ENCODE results near the gene PDF.
"Not testable (repeated sequence)": the region's sequence is repeated elsewhere in the genome, so short reads cannot be mapped to it uniquely, and the experiment has no call there.

Gene PDF

GRCh38 chr16:69318177-69318910, 12.0 kb downstream of the PDF start:
- in situ Hi-C loops (cut with HindIII; ENCODE audit: low sequenced_read_pairs), result no loop called here

- in situ Hi-C loops (cut with HindIII; ENCODE audit: low sequenced_read_pairs), result no loop called here
Observed at GRCh38 chr16:69316595-69317034, 13.8 kb downstream of the PDF start.

DNA sequence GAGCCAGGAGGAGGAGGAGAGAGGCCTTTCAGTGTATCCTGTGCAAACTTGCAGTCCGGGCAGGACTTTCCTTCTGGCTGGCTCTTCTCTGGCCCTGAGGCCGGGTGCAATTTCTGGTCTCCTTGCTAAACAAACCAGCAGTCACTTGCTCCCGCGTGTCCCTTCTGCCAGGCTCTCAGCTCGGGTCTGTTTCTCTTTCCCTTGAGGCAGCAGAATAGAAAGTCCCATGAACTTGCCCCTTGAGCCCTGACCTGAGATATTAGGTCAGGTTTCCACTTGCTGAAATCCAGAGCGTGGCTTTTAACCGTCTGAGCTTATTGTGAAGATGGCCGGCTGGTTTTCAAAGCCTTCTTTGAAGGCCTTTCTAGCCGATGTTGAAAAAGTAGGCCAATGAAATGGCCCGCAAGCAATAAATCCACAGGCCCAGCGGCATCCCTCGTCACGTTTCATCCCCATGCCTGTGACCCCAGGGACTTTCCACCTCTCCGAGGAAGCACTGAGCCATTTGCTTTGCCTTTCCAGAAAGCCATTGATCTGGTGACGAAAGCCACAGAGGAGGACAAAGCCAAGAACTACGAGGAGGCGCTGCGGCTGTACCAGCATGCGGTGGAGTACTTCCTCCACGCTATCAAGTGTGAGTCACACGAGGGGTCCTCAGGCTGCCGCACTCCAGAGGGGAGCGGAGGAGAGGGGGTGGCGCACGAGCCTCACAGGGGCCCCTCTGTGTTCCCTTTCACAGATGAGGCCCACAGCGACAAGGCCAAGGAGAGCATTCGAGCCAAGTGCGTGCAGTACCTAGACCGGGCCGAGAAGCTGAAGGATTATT, 14.7 kb downstream of the PDF start:
- in situ Hi-C loops (cut with HindIII; ENCODE audit: low sequenced_read_pairs), result no loop called here

DNA sequence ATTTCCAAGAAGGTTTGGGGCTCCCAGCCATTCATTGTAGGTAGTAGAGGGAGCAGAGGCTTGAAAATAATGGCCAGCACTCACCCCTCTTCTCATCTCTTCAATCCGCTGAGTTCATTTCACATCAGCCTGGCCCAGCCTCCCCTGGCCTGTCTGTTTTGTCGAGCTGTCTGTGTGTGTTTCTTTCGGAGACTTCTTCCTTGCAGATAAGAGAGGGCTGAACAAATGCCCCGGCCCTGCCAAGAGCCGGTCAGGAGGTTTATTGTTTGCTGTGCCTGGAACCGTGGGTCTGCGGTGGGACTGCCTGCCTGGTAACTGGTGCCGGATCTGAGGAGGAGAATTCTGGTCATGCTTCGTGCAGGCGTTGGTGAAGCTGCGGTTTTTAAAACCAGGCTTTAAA, 15.9 kb downstream of the PDF start:
- in situ Hi-C loops (cut with HindIII; ENCODE audit: low sequenced_read_pairs), result no loop called here

GRCh38 chr16:69313469-69313868, 16.9 kb downstream of the PDF start:
- in situ Hi-C loops (cut with HindIII; ENCODE audit: low sequenced_read_pairs), result no loop called here

- in situ Hi-C loops (cut with HindIII; ENCODE audit: low sequenced_read_pairs), result no loop called here
Observed at GRCh38 chr16:69311533-69312387, 18.6 kb downstream of the PDF start.

- in situ Hi-C loops (cut with HindIII; ENCODE audit: low sequenced_read_pairs), result no loop called here
Observed at GRCh38 chr16:69310653-69311532, 19.5 kb downstream of the PDF start, which contains the start of gene VPS4A. Gene VPS4A (plus strand): TSS chr16:69311350. CDS start chr16:69311512, 162 bp downstream.

GRCh38 chr16:69309316-69309715, 21.1 kb downstream of the PDF start:
- in situ Hi-C loops (cut with HindIII; ENCODE audit: low sequenced_read_pairs), result loop anchor here (10.0 kb wide), 1 partner anchor 145 kb away; no protein-coding TSS in a partner anchor

DNA sequence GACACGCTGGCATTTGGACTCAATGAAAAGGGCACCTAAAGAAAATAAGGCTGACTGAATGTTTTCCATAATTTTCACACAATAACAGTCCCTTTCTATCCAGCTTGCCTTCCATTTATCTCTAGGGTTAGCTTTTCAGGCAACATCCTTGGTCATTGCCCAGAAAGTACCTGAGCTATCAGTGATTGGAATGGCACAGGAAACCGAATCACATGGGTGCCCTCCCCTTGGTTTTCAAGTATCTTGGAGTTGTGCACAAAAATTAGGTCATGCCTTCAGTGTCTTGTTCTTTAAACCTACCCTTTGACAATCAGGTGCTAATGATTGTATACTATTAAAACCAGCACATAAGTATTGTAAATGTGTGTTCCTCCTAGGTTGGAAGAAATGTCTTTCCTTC, 22.5 kb downstream of the PDF start:
- in situ Hi-C loops (cut with HindIII; ENCODE audit: low sequenced_read_pairs), result loop anchor here (10.0 kb wide), 1 partner anchor 143 kb away; no protein-coding TSS in a partner anchor

GRCh38 chr16:69307091-69307490, 23.3 kb downstream of the PDF start:
- in situ Hi-C loops (cut with HindIII; ENCODE audit: low sequenced_read_pairs), result loop anchor here (10.0 kb wide), 1 partner anchor 142 kb away; no protein-coding TSS in a partner anchor

- in situ Hi-C loops (cut with HindIII; ENCODE audit: low sequenced_read_pairs), result loop anchor here (10.0 kb wide), 1 partner anchor 141 kb away; no protein-coding TSS in a partner anchor
Observed at GRCh38 chr16:69306031-69306430, 24.4 kb downstream of the PDF start.

DNA sequence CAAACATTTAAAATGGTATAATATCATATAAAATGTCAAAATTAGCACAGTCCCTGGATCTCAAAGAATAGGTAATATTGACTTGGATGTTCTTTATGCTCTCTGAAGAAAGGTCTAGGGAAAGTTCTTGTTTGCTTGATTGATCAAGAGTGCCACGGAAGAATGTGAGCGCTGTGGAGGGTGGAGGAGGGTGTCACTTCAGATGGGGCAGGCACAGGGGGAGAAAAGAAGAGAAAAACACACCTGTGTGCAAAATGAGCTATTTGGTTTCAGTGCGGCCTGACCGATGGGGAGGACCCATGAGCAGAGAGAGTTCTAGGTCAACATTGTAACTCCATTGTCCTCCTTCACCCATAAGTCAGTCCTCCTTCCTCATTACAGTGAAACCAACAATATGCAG, 28.1 kb downstream of the PDF start:
- in situ Hi-C loops (cut with HindIII; ENCODE audit: low sequenced_read_pairs), result loop anchor here (10.0 kb wide), 1 partner anchor 138 kb away; no protein-coding TSS in a partner anchor

DNA sequence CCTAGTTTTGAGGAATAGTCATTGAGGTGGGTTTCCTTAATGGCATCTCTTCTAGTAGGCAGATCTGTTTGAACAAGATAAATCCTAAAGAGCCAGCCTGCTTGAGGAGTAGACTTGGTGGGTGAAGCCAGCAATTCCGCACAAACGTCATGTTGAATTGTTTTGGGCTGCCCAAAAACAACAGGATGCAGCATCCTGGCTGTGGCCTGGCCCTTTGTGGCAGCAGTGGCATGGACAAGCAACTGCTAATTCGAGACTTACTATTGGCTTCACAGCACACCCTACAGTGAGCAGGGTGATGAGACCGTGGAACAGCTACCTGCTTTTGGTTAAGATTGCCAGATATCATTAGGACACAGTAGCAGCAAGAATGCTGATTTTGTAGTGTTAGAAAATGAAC, 28.5 kb downstream of the PDF start:
- in situ Hi-C loops (cut with HindIII; ENCODE audit: low sequenced_read_pairs), result loop anchor here (10.0 kb wide), 1 partner anchor 137 kb away; no protein-coding TSS in a partner anchor

- in situ Hi-C loops (cut with HindIII; ENCODE audit: low sequenced_read_pairs), result loop anchor here (10.0 kb wide), 1 partner anchor 136 kb away; no protein-coding TSS in a partner anchor
Observed at GRCh38 chr16:69301187-69301586, 29.2 kb downstream of the PDF start.

- in situ Hi-C loops (cut with HindIII; ENCODE audit: low sequenced_read_pairs), result no loop called here
Observed at GRCh38 chr16:69298261-69298660, 32.1 kb downstream of the PDF start.

DNA sequence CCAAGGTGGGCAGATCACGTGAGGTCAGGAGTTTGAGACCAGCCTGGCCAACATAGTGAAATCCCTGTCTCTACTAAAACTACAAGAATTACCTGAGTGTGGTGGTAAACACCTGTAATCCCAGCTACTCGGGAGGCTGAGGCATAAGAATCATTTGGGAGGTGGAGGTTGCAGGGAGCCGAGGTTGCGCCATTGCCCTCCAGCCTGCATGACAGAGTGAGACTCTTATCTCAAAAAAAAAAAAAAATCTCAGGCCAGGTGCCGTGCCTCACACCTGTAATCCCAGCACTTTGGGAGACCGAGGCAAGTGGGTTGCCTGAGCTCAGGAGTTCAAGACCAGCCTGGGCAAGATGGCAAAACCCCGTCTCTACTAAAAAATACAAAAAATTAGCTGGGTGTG, 33.6 kb downstream of the PDF start:
- in situ Hi-C loops (cut with HindIII; ENCODE audit: low sequenced_read_pairs), result not testable (repeated sequence)

- in situ Hi-C loops (cut with HindIII; ENCODE audit: low sequenced_read_pairs), result no loop called here
Observed at GRCh38 chr16:69294051-69294450, 36.3 kb downstream of the PDF start.

DNA sequence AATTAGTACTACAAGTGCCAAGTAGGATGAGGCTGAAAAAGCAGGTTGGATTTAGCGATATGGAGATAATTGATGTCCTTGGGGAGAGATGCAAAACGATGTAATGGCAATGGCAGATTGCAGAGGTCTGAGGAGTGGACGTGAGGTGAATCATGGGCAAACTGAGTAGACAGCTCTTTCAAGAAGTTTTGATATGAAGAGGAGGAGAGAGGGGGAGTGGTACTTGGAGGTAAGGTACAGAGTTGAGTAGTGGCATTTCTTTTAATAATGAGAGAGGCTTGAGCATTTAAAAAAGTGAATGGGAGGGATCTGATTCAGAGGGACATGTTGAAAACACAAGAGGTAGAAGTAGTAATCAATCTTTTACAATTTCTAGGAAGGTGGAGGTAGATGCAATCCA, 37.0 kb downstream of the PDF start:
- in situ Hi-C loops (cut with HindIII; ENCODE audit: low sequenced_read_pairs), result no loop called here

- in situ Hi-C loops (cut with HindIII; ENCODE audit: low sequenced_read_pairs), result not testable (repeated sequence)
Observed at GRCh38 chr16:69291657-69292056, 38.7 kb downstream of the PDF start.

All from DLD1 (cell line).